Uterus (tissue), 2 donors: ENCODE measurements around the gene CYP2R1.

Source experiments
- POLR2A ChIP-seq, 2 donors: fragments of 450-650 bp; IDR thresholded peaks; one replicate each; pipeline ENCODE4 v1.6.1; 2016; ENCODE audit warnings: antibody characterized with exemption in 2 of 2, mild to moderate bottlenecking in 1 of 2, moderate library complexity in 1 of 2
- TF ChIP-seq, protein P1 (sequence below), 4 experiments: fragments of 200-600 bp in 2 of 4; fragments of 450-650 bp in 2 of 4; sonication (generic) in 2 of 4; IDR thresholded peaks; one replicate each; pipeline ENCODE4 v1.5.1; 2016 to 2019; ENCODE audit warnings: antibody characterized with exemption in 4 of 4, mild to moderate bottlenecking in 2 of 4, moderate library complexity in 1 of 4

DNA sequence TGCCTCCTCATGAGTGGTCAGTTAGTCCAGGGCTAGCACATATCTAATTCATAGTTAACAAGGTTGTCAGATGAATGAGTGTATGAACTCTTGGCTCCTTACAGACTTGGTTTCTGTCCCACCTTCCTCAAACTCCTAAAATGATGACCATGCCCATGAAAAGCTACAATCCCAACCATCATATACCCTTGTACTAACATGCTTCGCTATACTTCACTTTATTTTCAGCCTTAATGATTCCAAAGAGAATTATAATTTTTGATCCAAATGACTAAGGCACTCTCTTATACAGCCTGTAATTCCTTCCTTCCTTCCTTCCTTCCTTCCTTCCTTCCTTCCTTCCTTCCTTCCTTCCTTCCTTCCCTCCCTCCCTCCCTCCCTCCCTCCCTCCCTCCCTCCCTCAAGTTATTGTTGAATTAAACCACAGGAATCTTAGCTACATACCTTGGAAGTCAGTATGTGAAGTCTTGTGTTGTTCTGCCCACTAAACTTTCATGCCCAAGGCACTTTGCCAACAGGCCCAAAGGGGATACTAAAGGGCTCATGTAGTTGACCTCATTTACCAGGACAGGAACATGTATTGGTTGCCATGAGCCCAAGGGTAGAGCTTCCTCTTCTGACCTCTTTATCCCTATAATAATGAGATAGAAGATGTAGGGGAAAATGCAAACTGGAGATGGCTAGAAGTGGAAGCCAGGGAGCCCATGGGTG is 42.8 kb upstream of the CYP2R1 start:
- TF ChIP-seq, protein P1, sequence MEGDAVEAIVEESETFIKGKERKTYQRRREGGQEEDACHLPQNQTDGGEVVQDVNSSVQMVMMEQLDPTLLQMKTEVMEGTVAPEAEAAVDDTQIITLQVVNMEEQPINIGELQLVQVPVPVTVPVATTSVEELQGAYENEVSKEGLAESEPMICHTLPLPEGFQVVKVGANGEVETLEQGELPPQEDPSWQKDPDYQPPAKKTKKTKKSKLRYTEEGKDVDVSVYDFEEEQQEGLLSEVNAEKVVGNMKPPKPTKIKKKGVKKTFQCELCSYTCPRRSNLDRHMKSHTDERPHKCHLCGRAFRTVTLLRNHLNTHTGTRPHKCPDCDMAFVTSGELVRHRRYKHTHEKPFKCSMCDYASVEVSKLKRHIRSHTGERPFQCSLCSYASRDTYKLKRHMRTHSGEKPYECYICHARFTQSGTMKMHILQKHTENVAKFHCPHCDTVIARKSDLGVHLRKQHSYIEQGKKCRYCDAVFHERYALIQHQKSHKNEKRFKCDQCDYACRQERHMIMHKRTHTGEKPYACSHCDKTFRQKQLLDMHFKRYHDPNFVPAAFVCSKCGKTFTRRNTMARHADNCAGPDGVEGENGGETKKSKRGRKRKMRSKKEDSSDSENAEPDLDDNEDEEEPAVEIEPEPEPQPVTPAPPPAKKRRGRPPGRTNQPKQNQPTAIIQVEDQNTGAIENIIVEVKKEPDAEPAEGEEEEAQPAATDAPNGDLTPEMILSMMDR (IDR thresholded peaks at IDR 0.05) = no peak
- no peak for TF ChIP-seq POLR2A (IDR thresholded peaks at IDR 0.05)
